Ishikawa (cell line): Measurements from ENCODE around the gene HK2.

Experiments
- CEBPB ChIP-seq: IDR thresholded peaks from 2 replicates; pipeline ENCODE4 v1.6.1; 2012
- EGR1 ChIP-seq: IDR thresholded peaks from 2 replicates; pipeline ENCODE4 v1.6.1; 2012
- EP300 ChIP-seq: IDR thresholded peaks from 2 replicates; pipeline ENCODE4 v1.6.1; 2012; ENCODE audit warnings: borderline replicate concordance
- FOXM1 ChIP-seq: IDR thresholded peaks from 2 replicates; pipeline ENCODE4 v1.6.1; 2012; ENCODE audit warnings: low read depth, borderline replicate concordance
- NFIC ChIP-seq: IDR thresholded peaks from 2 replicates; pipeline ENCODE4 v1.6.1; 2012
- RAD21 ChIP-seq: IDR thresholded peaks from 2 replicates; pipeline ENCODE4 v1.6.1; 2012; ENCODE audit warnings: low read depth
- TAF1 ChIP-seq: IDR thresholded peaks from 2 replicates; pipeline ENCODE4 v1.6.1; 2012; ENCODE audit warnings: low read depth, mild to moderate bottlenecking
- TEAD4 ChIP-seq: IDR thresholded peaks from 2 replicates; pipeline ENCODE4 v1.6.1; 2012
- YY1 ChIP-seq: IDR thresholded peaks from 2 replicates; pipeline ENCODE4 v1.6.1; 2012; ENCODE audit warnings: low read depth
- TF ChIP-seq, protein P1 (sequence below): IDR thresholded peaks from 2 replicates; pipeline ENCODE4 v1.6.1; 2012; ENCODE audit warnings: low read depth, mild to moderate bottlenecking
- TF ChIP-seq, protein P2 (sequence below): IDR thresholded peaks from 2 replicates; pipeline ENCODE4 v1.6.1; 2012
- TF ChIP-seq, protein P3 (sequence below): IDR thresholded peaks from 2 replicates; pipeline ENCODE4 v1.6.1; 2012

DNA sequence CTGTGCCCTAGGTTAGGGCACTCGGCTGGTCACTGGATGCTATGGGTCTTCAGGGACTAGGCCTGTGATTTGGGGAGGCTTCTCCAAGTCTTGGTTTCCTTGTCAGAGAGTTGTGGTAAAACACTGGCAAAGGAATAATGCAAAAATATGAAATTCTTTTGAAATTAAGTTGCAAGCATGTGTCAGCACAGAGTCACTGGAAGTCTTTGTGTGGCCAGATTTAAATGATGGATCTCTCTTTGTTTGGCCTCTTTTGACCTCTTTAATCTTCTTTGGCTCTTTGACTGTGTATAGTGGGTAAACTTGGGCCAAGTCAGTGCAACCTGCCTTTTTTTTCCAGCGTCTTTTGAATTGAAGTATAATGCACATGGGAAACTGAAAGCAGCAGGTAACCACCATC is 12.1 kb downstream of the HK2 start:
- no peak for TF ChIP-seq RAD21
- no peak for TF ChIP-seq CEBPB
- no peak for TF ChIP-seq NFIC
- no peak for TF ChIP-seq TAF1
- no peak for TF ChIP-seq EP300
- TF ChIP-seq, protein P1, sequence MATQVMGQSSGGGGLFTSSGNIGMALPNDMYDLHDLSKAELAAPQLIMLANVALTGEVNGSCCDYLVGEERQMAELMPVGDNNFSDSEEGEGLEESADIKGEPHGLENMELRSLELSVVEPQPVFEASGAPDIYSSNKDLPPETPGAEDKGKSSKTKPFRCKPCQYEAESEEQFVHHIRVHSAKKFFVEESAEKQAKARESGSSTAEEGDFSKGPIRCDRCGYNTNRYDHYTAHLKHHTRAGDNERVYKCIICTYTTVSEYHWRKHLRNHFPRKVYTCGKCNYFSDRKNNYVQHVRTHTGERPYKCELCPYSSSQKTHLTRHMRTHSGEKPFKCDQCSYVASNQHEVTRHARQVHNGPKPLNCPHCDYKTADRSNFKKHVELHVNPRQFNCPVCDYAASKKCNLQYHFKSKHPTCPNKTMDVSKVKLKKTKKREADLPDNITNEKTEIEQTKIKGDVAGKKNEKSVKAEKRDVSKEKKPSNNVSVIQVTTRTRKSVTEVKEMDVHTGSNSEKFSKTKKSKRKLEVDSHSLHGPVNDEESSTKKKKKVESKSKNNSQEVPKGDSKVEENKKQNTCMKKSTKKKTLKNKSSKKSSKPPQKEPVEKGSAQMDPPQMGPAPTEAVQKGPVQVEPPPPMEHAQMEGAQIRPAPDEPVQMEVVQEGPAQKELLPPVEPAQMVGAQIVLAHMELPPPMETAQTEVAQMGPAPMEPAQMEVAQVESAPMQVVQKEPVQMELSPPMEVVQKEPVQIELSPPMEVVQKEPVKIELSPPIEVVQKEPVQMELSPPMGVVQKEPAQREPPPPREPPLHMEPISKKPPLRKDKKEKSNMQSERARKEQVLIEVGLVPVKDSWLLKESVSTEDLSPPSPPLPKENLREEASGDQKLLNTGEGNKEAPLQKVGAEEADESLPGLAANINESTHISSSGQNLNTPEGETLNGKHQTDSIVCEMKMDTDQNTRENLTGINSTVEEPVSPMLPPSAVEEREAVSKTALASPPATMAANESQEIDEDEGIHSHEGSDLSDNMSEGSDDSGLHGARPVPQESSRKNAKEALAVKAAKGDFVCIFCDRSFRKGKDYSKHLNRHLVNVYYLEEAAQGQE: no peak
- TF ChIP-seq, protein P2, sequence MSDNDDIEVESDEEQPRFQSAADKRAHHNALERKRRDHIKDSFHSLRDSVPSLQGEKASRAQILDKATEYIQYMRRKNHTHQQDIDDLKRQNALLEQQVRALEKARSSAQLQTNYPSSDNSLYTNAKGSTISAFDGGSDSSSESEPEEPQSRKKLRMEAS: no peak
- no peak for TF ChIP-seq YY1
- no peak for TF ChIP-seq FOXM1
- TF ChIP-seq, protein P3, sequence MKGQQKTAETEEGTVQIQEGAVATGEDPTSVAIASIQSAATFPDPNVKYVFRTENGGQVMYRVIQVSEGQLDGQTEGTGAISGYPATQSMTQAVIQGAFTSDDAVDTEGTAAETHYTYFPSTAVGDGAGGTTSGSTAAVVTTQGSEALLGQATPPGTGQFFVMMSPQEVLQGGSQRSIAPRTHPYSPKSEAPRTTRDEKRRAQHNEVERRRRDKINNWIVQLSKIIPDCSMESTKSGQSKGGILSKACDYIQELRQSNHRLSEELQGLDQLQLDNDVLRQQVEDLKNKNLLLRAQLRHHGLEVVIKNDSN: no peak
- no peak for TF ChIP-seq EGR1
- no peak for TF ChIP-seq TEAD4
